Gastroesophageal sphincter (tissue), 3 donors: Measurements from ENCODE around the gene FBXL17.

Experiments used
- EP300 ChIP-seq: sonication (generic); formaldehyde crosslinking; IDR thresholded peaks from one replicate; pipeline ENCODE4 v1.6.1; 2017; ENCODE audit warnings: antibody characterized with exemption, mild to moderate bottlenecking
- POLR2A ChIP-seq, 2 donors: fragments of 450-650 bp; IDR thresholded peaks; one replicate each; pipeline ENCODE4 v1.6.1; 2017; ENCODE audit warnings: antibody characterized with exemption in 2 of 2, mild to moderate bottlenecking in 2 of 2, moderate library complexity in 1 of 2
- POLR2AphosphoS5 ChIP-seq: sonication (generic); formaldehyde crosslinking; IDR thresholded peaks from one replicate; pipeline ENCODE4 v1.6.1; 2017; ENCODE audit warnings: antibody characterized with exemption
- TF ChIP-seq, protein P1 (sequence below), 4 experiments: fragments of 200-600 bp in 2 of 4; fragments of 450-650 bp in 2 of 4; sonication (generic) in 1 of 4; IDR thresholded peaks; one replicate each; pipeline ENCODE4 v1.5.1; 2017 to 2019; ENCODE audit warnings: antibody characterized with exemption in 4 of 4, mild to moderate bottlenecking in 2 of 4, moderate library complexity in 2 of 4

DNA sequence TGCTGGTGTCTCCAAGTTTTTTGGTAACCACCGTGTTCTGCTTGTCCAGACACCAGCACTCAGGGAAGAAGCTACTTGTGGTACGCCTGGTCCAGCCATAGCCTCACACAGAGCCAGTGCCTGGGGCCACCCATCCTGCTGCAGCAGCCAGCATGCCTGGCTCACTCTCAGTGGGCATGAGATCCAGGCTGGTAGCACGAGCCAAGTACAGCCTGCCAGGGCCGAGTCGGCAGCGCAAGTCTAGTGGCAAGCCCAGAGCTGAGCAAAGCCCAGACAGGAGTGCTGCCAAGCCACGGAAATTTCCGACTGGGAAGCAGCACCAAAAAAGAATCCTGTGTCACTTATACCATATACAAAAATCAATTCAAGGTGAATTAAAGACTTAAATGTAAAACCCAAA lies 36.3 kb upstream of the FBXL17 start:
- TF ChIP-seq, protein P1, sequence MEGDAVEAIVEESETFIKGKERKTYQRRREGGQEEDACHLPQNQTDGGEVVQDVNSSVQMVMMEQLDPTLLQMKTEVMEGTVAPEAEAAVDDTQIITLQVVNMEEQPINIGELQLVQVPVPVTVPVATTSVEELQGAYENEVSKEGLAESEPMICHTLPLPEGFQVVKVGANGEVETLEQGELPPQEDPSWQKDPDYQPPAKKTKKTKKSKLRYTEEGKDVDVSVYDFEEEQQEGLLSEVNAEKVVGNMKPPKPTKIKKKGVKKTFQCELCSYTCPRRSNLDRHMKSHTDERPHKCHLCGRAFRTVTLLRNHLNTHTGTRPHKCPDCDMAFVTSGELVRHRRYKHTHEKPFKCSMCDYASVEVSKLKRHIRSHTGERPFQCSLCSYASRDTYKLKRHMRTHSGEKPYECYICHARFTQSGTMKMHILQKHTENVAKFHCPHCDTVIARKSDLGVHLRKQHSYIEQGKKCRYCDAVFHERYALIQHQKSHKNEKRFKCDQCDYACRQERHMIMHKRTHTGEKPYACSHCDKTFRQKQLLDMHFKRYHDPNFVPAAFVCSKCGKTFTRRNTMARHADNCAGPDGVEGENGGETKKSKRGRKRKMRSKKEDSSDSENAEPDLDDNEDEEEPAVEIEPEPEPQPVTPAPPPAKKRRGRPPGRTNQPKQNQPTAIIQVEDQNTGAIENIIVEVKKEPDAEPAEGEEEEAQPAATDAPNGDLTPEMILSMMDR (IDR thresholded peaks at IDR 0.05) = no peak
- TF ChIP-seq POLR2A (IDR thresholded peaks at IDR 0.05) (no peak), POLR2AphosphoS5 (no peak), EP300 (no peak)
